Neural crest cell (in vitro differentiated cells): ENCODE results near the gene TARS1. TPM values are rescaled to one million over a fixed set of nuclear protein-coding genes. Genes with fewer than 3 reads are reported as not detected.

Experiments
- DNase-seq: peaks from one replicate; pipeline ENCODE4 v3.0.0; 2021; ENCODE audit warnings: low read depth, mixed read lengths, low spot score
- H3K27ac Mint-ChIP-seq: one replicate; pipeline ENCODE4 v1.8.0; 2021; ENCODE audit warnings: mild to moderate bottlenecking, mixed read lengths; ENCODE audit not compliant: unreplicated experiment
- H3K27me3 Mint-ChIP-seq: 2 replicates; pipeline ENCODE4 v1.8.0; 2021; ENCODE audit warnings: low read depth, mild to moderate bottlenecking, mixed read lengths
- H3K36me3 Mint-ChIP-seq: 2 replicates; pipeline ENCODE4 v1.8.0; 2021; ENCODE audit warnings: low read depth, mild to moderate bottlenecking, mixed read lengths
- H3K4me1 Mint-ChIP-seq: 2 replicates; pipeline ENCODE4 v1.8.0; 2021; ENCODE audit warnings: mixed read lengths
- H3K4me3 Mint-ChIP-seq: one replicate; pipeline ENCODE4 v1.8.0; 2021; ENCODE audit warnings: mild to moderate bottlenecking, mixed read lengths
- H3K9me3 Mint-ChIP-seq: 2 replicates; pipeline ENCODE4 v1.8.0; 2021; ENCODE audit warnings: mixed read lengths
- total RNA-seq: library from RNA; stranded (reverse); gene quantifications from 2 replicates; pipeline ENCODE4 v1.2.1, GENCODE V29; 2021
- TF ChIP-seq, protein P1 (sequence below): fragments of 200-600 bp; sonication (generic); conservative IDR thresholded peaks from 2 replicates; pipeline ENCODE4 v1.5.0; 2021; ENCODE audit warnings: antibody characterized with exemption, mild to moderate bottlenecking

Gene TARS1
- total RNA-seq, 1 donor from 2014 or later, result 211 TPM

DNA sequence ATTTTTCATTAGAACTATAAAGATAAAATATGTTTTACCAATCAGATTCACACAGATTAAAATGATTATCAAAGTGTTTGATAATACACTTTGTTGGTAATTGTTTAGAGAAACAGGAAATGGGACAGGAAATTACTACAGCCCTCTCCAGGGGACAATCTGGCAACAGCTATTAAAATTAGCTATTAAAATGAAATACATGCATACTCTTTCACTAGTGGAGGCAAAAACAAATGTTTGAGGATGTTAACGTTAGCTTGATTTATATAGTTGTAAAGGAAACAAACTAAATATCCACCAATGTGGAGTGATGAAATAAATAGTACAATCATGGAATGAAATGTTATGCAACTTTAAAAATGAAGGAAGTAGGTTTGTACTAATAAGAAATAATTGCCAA is 53.7 kb downstream of the TARS1 start:
- no peak overlapping the region for H3K27ac Mint-ChIP-seq
- H3K36me3 Mint-ChIP-seq, result no peaks in the 10 kb centered on the region
- no peaks in the 10 kb centered on the region for H3K27me3 Mint-ChIP-seq

DNA sequence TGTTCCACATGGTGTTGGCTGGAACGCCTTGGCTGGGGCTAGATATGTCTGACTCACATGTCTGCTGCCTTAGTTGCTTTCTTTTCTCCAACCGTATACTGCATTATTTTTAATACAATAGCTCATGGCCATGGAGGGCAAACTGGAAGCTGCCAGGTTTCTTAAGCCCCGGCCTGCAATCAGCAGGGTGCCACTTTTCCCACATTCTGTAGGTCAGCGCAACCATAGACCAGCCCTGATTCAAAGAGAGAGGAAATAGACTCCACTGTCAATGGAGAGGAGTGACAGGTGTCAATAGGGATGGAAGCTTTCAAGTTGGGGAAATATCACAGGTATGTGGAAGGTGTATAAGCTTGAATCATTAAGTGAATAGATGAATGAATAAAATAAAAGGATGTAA is 60.5 kb downstream of the TARS1 start:
- Mint-ChIP-seq H3K4me1 (peaks cover 12% of the 10 kb centered on the region), H3K27ac (no peak overlapping the region), H3K4me3 (no peak overlapping the region), H3K36me3 (no peaks in the 10 kb centered on the region), H3K27me3 (no peaks in the 10 kb centered on the region), H3K9me3 (no peaks in the 10 kb centered on the region)
- no peak for DNase-seq
- TF ChIP-seq, protein P1, sequence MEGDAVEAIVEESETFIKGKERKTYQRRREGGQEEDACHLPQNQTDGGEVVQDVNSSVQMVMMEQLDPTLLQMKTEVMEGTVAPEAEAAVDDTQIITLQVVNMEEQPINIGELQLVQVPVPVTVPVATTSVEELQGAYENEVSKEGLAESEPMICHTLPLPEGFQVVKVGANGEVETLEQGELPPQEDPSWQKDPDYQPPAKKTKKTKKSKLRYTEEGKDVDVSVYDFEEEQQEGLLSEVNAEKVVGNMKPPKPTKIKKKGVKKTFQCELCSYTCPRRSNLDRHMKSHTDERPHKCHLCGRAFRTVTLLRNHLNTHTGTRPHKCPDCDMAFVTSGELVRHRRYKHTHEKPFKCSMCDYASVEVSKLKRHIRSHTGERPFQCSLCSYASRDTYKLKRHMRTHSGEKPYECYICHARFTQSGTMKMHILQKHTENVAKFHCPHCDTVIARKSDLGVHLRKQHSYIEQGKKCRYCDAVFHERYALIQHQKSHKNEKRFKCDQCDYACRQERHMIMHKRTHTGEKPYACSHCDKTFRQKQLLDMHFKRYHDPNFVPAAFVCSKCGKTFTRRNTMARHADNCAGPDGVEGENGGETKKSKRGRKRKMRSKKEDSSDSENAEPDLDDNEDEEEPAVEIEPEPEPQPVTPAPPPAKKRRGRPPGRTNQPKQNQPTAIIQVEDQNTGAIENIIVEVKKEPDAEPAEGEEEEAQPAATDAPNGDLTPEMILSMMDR, result no peak

More for the DNA sequence above, 53.7 kb downstream of the TARS1 start:
- no peak overlapping the region for H3K4me3 Mint-ChIP-seq
- TF ChIP-seq, protein P1, result no peak
- H3K4me1 Mint-ChIP-seq, result peaks cover 24% of the 10 kb centered on the region
- no peak for DNase-seq
- H3K9me3 Mint-ChIP-seq, result peaks cover 3% of the 10 kb centered on the region

DNA sequence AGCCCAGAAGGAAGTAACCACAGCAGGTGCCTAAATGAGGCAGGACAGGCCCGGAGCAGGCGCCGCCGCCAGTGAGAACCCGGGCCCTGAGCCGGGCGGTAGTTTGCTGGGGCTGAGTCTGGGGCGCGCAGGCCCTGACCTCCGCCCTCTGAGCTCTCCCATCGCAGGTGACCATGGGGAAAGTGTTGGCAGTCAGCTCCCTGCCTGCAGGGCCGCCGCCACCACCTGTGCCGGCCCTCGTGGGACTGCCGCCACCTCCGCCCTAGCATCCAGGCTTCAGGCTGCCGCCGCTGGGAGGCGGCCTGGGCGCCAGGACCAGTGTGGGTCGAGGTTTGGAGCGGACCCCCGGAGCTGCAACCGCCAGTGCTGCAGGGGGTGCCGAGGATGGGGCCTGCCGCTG is 61.1 kb downstream of the TARS1 start:
- Mint-ChIP-seq H3K36me3 (no peaks in the 10 kb centered on the region), H3K4me1 (peaks cover 12% of the 10 kb centered on the region), H3K4me3 (no peak overlapping the region), H3K27ac (no peak overlapping the region), H3K9me3 (no peaks in the 10 kb centered on the region), H3K27me3 (no peaks in the 10 kb centered on the region)
- TF ChIP-seq, protein P1, result no peak
- no peak for DNase-seq

DNA sequence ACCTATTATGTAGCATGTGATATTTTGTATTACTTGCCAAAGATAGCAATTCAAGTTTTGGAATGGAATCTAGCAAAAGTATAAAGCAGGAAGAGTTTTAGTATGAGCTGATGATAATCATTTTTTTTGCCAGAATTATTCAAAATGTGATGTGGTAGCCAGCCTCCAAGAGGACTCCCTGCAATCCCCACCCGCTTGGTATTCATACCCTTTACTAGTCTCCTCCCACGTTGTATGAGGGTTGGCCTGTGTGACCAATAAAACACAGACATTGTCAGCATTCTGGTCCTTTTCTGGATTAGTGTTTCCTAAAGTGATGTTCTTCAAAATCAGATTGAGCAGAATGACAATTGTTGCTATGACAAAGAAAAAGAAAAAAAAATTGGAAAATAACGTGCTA is 63.8 kb downstream of the TARS1 start:
- H3K9me3 Mint-ChIP-seq, result peaks cover 5% of the 10 kb centered on the region
- H3K27ac Mint-ChIP-seq, result no peak overlapping the region
- no peak overlapping the region for H3K4me3 Mint-ChIP-seq
- peaks cover 12% of the 10 kb centered on the region for H3K4me1 Mint-ChIP-seq
- TF ChIP-seq, protein P1, result no peak
- H3K36me3 Mint-ChIP-seq, result no peaks in the 10 kb centered on the region
- no peak for DNase-seq
- H3K27me3 Mint-ChIP-seq, result no peaks in the 10 kb centered on the region

DNA sequence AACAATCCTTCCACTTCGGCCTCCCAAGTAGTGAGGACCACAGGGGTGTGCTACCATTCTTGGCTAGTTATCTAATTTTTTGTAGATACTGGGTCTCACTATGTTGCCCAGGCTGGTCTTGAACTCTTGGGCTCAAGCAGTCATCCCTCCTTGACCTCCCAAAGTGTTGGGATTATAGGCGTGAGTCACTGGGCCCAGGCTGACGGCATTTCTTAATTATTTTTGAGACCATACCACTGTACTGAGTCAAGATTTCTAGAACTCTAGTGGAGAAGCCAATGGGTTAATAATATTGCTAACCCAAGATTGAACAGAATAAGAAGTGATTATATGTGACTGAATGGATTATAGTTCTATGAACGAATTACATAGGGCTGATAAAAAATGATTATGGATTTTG is 66.7 kb downstream of the TARS1 start:
- TF ChIP-seq, protein P1, result no peak
- Mint-ChIP-seq H3K4me3 (no peak overlapping the region), H3K36me3 (no peaks in the 10 kb centered on the region), H3K27me3 (no peaks in the 10 kb centered on the region), H3K9me3 (peaks cover 5% of the 10 kb centered on the region), H3K27ac (no peak overlapping the region), H3K4me1 (peaks cover 12% of the 10 kb centered on the region)
- no peak for DNase-seq

DNA sequence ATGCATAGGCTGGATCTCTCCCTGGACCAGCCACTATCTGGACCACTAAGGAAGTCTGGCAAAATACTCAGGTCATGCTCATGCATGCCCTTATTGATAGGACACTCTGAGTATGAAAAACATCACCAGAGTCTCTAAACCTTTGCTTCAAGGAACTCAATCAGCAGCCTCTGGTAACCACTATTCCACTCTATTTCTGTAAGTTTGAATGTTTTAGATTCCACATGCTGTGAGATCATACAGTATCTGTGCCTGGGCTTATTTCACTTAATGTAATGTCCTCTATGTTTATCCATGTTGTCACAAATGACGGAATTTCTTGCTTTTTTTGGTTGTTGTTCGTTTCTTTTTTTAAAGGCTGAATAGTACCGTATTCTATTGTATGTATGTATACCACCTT is 68.3 kb downstream of the TARS1 start:
- Mint-ChIP-seq H3K27me3 (no peaks in the 10 kb centered on the region), H3K27ac (no peak overlapping the region), H3K4me1 (peaks cover 5% of the 10 kb centered on the region), H3K36me3 (no peaks in the 10 kb centered on the region), H3K9me3 (peaks cover 5% of the 10 kb centered on the region), H3K4me3 (no peak overlapping the region)
- no peak for DNase-seq
- TF ChIP-seq, protein P1, result no peak
